IMR-90 (cell line): ENCODE data around the gene SUCLA2. TPM values are rescaled to one million over a fixed set of nuclear protein-coding genes. Genes with fewer than 3 reads are reported as not detected.

Experiments
- ATAC-seq: fragments of 200-7000 bp; cut with Tn5 transposase; 2 replicates; pipeline ENCODE4 v1.9.1; 2020; ENCODE audit warnings: low read depth, mild to moderate bottlenecking, moderate library complexity
- BruUV-seq: library from RNA; stranded (reverse); fragments of 400-500 nt; replicated peaks from 2 replicates; lab custom pipeline; 2021; lab: Mats Ljungman, UMichigan
- CTCF ChIA-PET: fragments of 300-600 bp; formaldehyde crosslinking; extraction: SDS; loops from one replicate; lab custom pipeline; 2021; ENCODE audit warnings: antibody characterized with exemption; lab: Yijun Ruan, JAX
- POLR2A ChIA-PET: fragments of 300-600 bp; sonication (Branson Sonifier 250); formaldehyde crosslinking; loops from one replicate; lab custom pipeline; 2022; ENCODE audit warnings: antibody characterized with exemption; ENCODE audit not compliant: unreplicated experiment; lab: Charles Lee
- DNase-seq: peaks from one replicate; pipeline ENCODE4 v3.0.0; 2013
- H2AFZ ChIP-seq: replicated peaks from 2 replicates; pipeline ENCODE3; 2013; ENCODE audit warnings: low read length, mild to moderate bottlenecking; ENCODE audit not compliant: poor library complexity
- H2AK5ac ChIP-seq: 2 replicates; pipeline ENCODE4 v1.6.1; 2013; ENCODE audit warnings: low read depth, low read length, inconsistent platforms
- H2AK9ac ChIP-seq: replicated peaks from 2 replicates; pipeline ENCODE3; 2013; ENCODE audit warnings: mild to moderate bottlenecking, low read depth, low read length, moderate library complexity; ENCODE audit not compliant: poor library complexity
- H2BK120ac ChIP-seq: 2 replicates; pipeline ENCODE4 v1.6.1; 2013; ENCODE audit warnings: low read depth, low read length, inconsistent platforms
- H2BK15ac ChIP-seq: 3 replicates; pipeline ENCODE4 v1.6.1; 2013; ENCODE audit warnings: low read depth, low read length, inconsistent platforms
- H2BK20ac ChIP-seq: 2 replicates; pipeline ENCODE4 v1.6.1; 2013; ENCODE audit warnings: low read depth, mild to moderate bottlenecking, inconsistent platforms, low read length, moderate library complexity
- H2BK5ac ChIP-seq: 2 replicates; pipeline ENCODE4 v1.6.1; 2013; ENCODE audit warnings: mild to moderate bottlenecking, low read depth, low read length, inconsistent platforms; ENCODE audit not compliant: poor library complexity, severe bottlenecking
- H3K14ac ChIP-seq: replicated peaks from 2 replicates; pipeline ENCODE4 v1.6.1; 2013; ENCODE audit warnings: low read depth, low read length, inconsistent platforms
- H3K18ac ChIP-seq: 2 replicates; pipeline ENCODE4 v1.6.1; 2013; ENCODE audit warnings: low read depth, low read length, control low read depth
- H3K23ac ChIP-seq: 2 replicates; pipeline ENCODE4 v1.6.1; 2013; ENCODE audit warnings: low read depth, low read length, inconsistent platforms
- H3K27ac ChIP-seq: 2 replicates; pipeline ENCODE4 v1.5.1; 2013; ENCODE audit warnings: mild to moderate bottlenecking, control low read depth, low read length; ENCODE audit not compliant: insufficient read depth
- H3K27me3 ChIP-seq: 2 replicates; pipeline ENCODE4 v1.6.1; 2013; ENCODE audit warnings: low read length; ENCODE audit not compliant: control insufficient read depth, insufficient read depth
- H3K36me3 ChIP-seq: 2 replicates; pipeline ENCODE4 v1.6.1; 2013; ENCODE audit warnings: low read length, mixed read lengths; ENCODE audit not compliant: control insufficient read depth, insufficient read depth
- H3K4ac ChIP-seq: 2 replicates; pipeline ENCODE4 v1.6.1; 2013; ENCODE audit warnings: low read depth, low read length, inconsistent platforms
- H3K4me1 ChIP-seq: 2 replicates; pipeline ENCODE4 v1.6.1; 2013; ENCODE audit warnings: low read length, mixed read lengths; ENCODE audit not compliant: control insufficient read depth, insufficient read depth
- H3K4me2 ChIP-seq: 2 replicates; pipeline ENCODE4 v1.6.1; 2013; ENCODE audit warnings: low read depth, mild to moderate bottlenecking, control low read depth, low read length, moderate library complexity
- H3K4me3 ChIP-seq: 2 replicates; pipeline ENCODE4 v1.5.1; 2013; ENCODE audit warnings: low read depth, mild to moderate bottlenecking, control low read depth, low read length, moderate library complexity; ENCODE audit not compliant: insufficient read depth
- H3K56ac ChIP-seq: 2 replicates; pipeline ENCODE4 v1.6.1; 2013; ENCODE audit warnings: low read length, inconsistent platforms; ENCODE audit not compliant: insufficient read depth; ENCODE audit errors: extremely low read depth
- H3K79me1 ChIP-seq, 2 experiments: 2 replicates each; pipeline ENCODE4 v1.6.1; 2013; ENCODE audit warnings: low read length in 2 of 2, inconsistent platforms in 1 of 2, low read depth in 1 of 2
- H3K9ac ChIP-seq: 2 replicates; pipeline ENCODE4 v1.6.1; 2013; ENCODE audit warnings: low read depth, low read length, control low read depth
- H3K9me1 ChIP-seq: 2 replicates; pipeline ENCODE4 v1.6.1; 2013; ENCODE audit warnings: low read length, inconsistent platforms; ENCODE audit not compliant: insufficient read depth
- H3K9me3 ChIP-seq: 2 replicates; pipeline ENCODE4 v1.6.1; 2013; ENCODE audit warnings: low read length; ENCODE audit not compliant: control insufficient read depth, insufficient read depth
- H4K20me1 ChIP-seq: 2 replicates; pipeline ENCODE4 v1.6.1; 2013; ENCODE audit warnings: low read length, inconsistent platforms; ENCODE audit not compliant: insufficient read depth
- H4K5ac ChIP-seq: 2 replicates; pipeline ENCODE4 v1.6.1; 2013; ENCODE audit warnings: mild to moderate bottlenecking, low read depth, low read length, control low read depth
- H4K8ac ChIP-seq, 2 experiments: 2 replicates each; pipeline ENCODE4 v1.6.1; 2013; ENCODE audit warnings: low read depth in 2 of 2, low read length in 2 of 2, control low read depth in 1 of 2, inconsistent platforms in 1 of 2
- H4K91ac ChIP-seq: 2 replicates; pipeline ENCODE4 v1.6.1; 2013; ENCODE audit warnings: low read depth, low read length, inconsistent platforms; ENCODE audit not compliant: insufficient read depth
- FOS ChIP-seq: fragments of 150-350 bp; IDR thresholded peaks from 2 replicates; pipeline ENCODE4 v1.6.1; 2016; ENCODE audit warnings: low read depth, low read length
- MAZ ChIP-seq: IDR thresholded peaks from 2 replicates; pipeline ENCODE4 v1.6.1; 2012; ENCODE audit warnings: low read depth, mild to moderate bottlenecking, low read length, improper control_type of control experiment, moderate library complexity, borderline replicate concordance
- RAD21 ChIP-seq: IDR thresholded peaks from 2 replicates; pipeline ENCODE4 v1.6.1; 2012; ENCODE audit warnings: low read length, improper control_type of control experiment
- WGBS, 2 experiments: methylation state at CpG; one replicate each; pipeline versions ENCODE4 v1.1.5 to v1.1.7; 2013; ENCODE audit warnings: missing lambda C conversion rate in 2 of 2; ENCODE audit not compliant: insufficient read length in 1 of 2; ENCODE audit errors: extremely low coverage in 2 of 2; 5-methylcytosine and 5-hydroxymethylcytosine counted together
- dilution Hi-C: fragments of 300-500 bp; cut with HindIII; formaldehyde crosslinking; loops from one replicate; pipeline ENCODE4 v1.14.3; 2018; ENCODE audit warnings: low sequenced_read_pairs; ENCODE audit not compliant: unreplicated experiment
- in situ Hi-C: fragments of 300-500 bp; cut with MboI; formaldehyde crosslinking; loops from 3 replicates; pipeline ENCODE4 v1.14.3; 2019; ENCODE audit warnings: low sequenced_read_pairs, inconsistent platforms, mixed read lengths
- intact Hi-C: fragments of 100-400 bp; cut with micrococcal nuclease; formaldehyde crosslinking; loops from 2 replicates; pipeline ENCODE4 v1.10.0; 2022
- polyA plus RNA-seq, 3 experiments: library from polyadenylated mRNA; depleted of rRNA; stranded (reverse); fragments of >200 nt; gene quantifications; 2 replicates each; pipeline ENCODE4 v1.2.3, GENCODE V29; 2012; ENCODE audit warnings: low replicate concordance in 1 of 3
- total RNA-seq: library from RNA; depleted of rRNA; stranded (reverse); fragments of >200 nt; gene quantifications from 2 replicates; pipeline ENCODE4 v1.2.3, GENCODE V29; 2012

Gene SUCLA2
- total and polyA plus RNA-seq, 2 of the 4 experiments (the other 2 are of a cell fraction) = 31.5 to 36.1 TPM

DNA sequence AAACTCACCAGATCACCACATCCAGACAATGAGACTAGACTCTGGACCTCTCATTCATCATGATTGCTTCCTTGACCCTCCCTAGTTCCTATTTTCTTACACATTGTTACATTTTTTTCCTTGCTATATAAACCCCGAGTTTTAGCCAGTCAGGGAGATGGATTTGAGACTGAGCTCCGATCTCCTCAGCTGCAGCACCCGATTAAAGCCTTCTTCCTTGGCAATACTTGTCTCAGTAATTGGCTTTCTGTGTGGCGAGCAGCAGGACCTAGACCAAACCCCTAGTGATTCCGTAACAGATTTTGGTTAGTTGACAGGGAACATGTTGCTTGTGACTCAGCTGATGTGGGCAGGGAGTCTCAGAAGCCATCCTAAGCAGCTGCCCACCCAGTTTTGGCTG lies 44.0 kb downstream of the SUCLA2 start:
- intact Hi-C loops = no loop called here
- Histone ChIP-seq H3K9me3 (peaks cover 8% of the 10 kb centered on the region), H3K18ac (no peak overlapping the region), H2AFZ (no peak overlapping the region), H3K4ac (no peak overlapping the region), H2AK5ac (no peak overlapping the region), H4K20me1 (no peaks in the 10 kb centered on the region), H3K14ac (no peak overlapping the region), H3K9ac (no peak overlapping the region), H3K27me3 (no peaks in the 10 kb centered on the region), H3K23ac (no peak overlapping the region), H4K5ac (no peak overlapping the region), H2BK5ac (no peak overlapping the region), H4K91ac (no peak overlapping the region), H3K36me3 (peaks cover 7% of the 10 kb centered on the region), H3K4me2 (no peak overlapping the region), H2AK9ac (no peak overlapping the region), H3K27ac (no peak overlapping the region), H3K79me1 (peaks cover 0 to 4% of the 10 kb centered on the region in 2 experiments; a peak in 1 of 4 replicates), H3K9me1 (no peaks in the 10 kb centered on the region), H4K8ac (no peak overlapping the region), H2BK20ac (no peak overlapping the region), H2BK15ac (no peak overlapping the region), H2BK120ac (no peak overlapping the region), H3K4me3 (no peak overlapping the region), H3K4me1 (no peaks in the 10 kb centered on the region), H3K56ac (no peak overlapping the region)
- ChIA-PET CTCF (no interaction called here), POLR2A (no interaction called here)
- DNase-seq (no peak), ATAC-seq (no peak)
- in situ Hi-C loops = no loop called here
- TF ChIP-seq RAD21 (no peak), FOS (no peak), MAZ (no peak)
- dilution Hi-C loops = no loop called here
- BruUV-seq = no TSS peak
- no CpG with 5 or more reads among the region's 5 CpGs for WGBS, 2 experiments
